ENCODE data around the gene CREBBP.

Gene CREBBP

GRCh38 chr16:3701531-3701930 is 179.0 kb downstream of the CREBBP start:
- Histone ChIP-seq H3K4me1 (ENCODE audit: control insufficient read depth in 1 of 2, insufficient read depth in 2 of 2, low read length in 2 of 2) (no peaks in the 10 kb centered on the region), H2BK5ac (ENCODE audit: low read depth, low read length, poor library complexity) (no peak overlapping the region), H4K91ac (ENCODE audit: low read depth, low read length) (no peak overlapping the region), H4K12ac (ENCODE audit: low read depth, low read length) (no peak overlapping the region), H3K79me1 (ENCODE audit: low read length) (no peaks in the 10 kb centered on the region), H3K23ac (ENCODE audit: low read length) (no peak overlapping the region), H2BK12ac (ENCODE audit: low read length) (no peak overlapping the region), H2BK120ac (ENCODE audit: insufficient read depth, low read length, poor library complexity) (no peak overlapping the region), H3K27ac (ENCODE audit: low read depth, low read length) (no peak overlapping the region), H3K27me3 (ENCODE audit: insufficient read depth, low read length) (no peaks in the 10 kb centered on the region), H3K14ac (ENCODE audit: low read length) (no peak overlapping the region), H3K9me3 (ENCODE audit: insufficient read depth, low read depth, low read length) (peaks cover 1% of the 10 kb centered on the region), H3K79me2 (ENCODE audit: control insufficient read depth, insufficient read depth, low read length, poor library complexity) (no peaks in the 10 kb centered on the region), H3K36me3 (ENCODE audit: control insufficient read depth in 1 of 2, insufficient read depth in 2 of 2, low read length in 2 of 2) (peaks cover 0 to 2% of the 10 kb centered on the region in 2 experiments), H3K4me3 (ENCODE audit: low read depth, low read length) (no peak overlapping the region), H2AFZ (ENCODE audit: insufficient read depth, low read length, poor library complexity) (no peak overlapping the region), H2AK5ac (ENCODE audit: low read length) (no peak overlapping the region), H3K18ac (ENCODE audit: low read length) (no peak overlapping the region), H3K9ac (ENCODE audit: low read length) (no peak overlapping the region), H3K4ac (ENCODE audit: low read depth, low read length) (no peak overlapping the region), H4K8ac (ENCODE audit: low read depth, low read length) (no peak overlapping the region), H3K4me2 (ENCODE audit: low read length) (no peak overlapping the region)
- no peak for DNase-seq
- WGBS (ENCODE audit: extremely low coverage, insufficient coverage, insufficient read length): no CpG with 5 or more reads among the region's 4 CpGs

DNA sequence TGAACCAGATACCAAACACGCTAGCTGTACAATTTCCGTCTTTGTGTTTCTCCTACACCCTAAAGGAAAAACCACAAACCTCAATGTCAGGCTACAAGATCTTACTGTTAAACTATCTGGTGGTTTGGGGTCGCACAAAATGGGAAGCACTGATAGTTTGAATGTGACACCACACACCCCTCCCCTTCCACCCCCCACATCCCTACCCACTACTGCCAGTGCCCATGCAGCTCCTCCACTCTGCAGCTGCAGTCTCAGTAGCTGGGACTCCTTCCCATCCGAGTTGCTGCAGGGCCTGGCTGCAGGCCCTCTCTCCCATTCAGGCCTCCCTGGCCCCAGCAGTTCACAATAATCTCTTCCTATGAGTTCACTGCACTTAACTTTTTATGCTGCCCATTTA is 181.6 kb downstream of the CREBBP start:
- H2BK5ac ChIP-seq (ENCODE audit: low read depth, low read length, poor library complexity): no peak overlapping the region
- H3K4ac ChIP-seq (ENCODE audit: low read depth, low read length): no peak overlapping the region
- no peak overlapping the region for H3K4me2 ChIP-seq (ENCODE audit: low read length)
- H3K36me3 ChIP-seq (ENCODE audit: control insufficient read depth in 1 of 2, insufficient read depth in 2 of 2, low read length in 2 of 2): no peaks in the 10 kb centered on the region
- H3K18ac ChIP-seq (ENCODE audit: low read length): no peak overlapping the region
- H4K12ac ChIP-seq (ENCODE audit: low read depth, low read length): no peak overlapping the region
- H2AK5ac ChIP-seq (ENCODE audit: low read length): no peak overlapping the region
- no peak overlapping the region for H4K91ac ChIP-seq (ENCODE audit: low read depth, low read length)
- DNase-seq: no peak
- no peaks in the 10 kb centered on the region for H3K4me1 ChIP-seq (ENCODE audit: control insufficient read depth in 1 of 2, insufficient read depth in 2 of 2, low read length in 2 of 2)
- H3K4me3 ChIP-seq (ENCODE audit: low read depth, low read length): no peak overlapping the region
- no peak overlapping the region for H2BK120ac ChIP-seq (ENCODE audit: insufficient read depth, low read length, poor library complexity)
- H3K14ac ChIP-seq (ENCODE audit: low read length): no peak overlapping the region
- H3K9me3 ChIP-seq (ENCODE audit: insufficient read depth, low read depth, low read length): peaks cover 1% of the 10 kb centered on the region
- no peak overlapping the region for H3K23ac ChIP-seq (ENCODE audit: low read length)
- no peak overlapping the region for H3K27ac ChIP-seq (ENCODE audit: low read depth, low read length)
- H2AFZ ChIP-seq (ENCODE audit: insufficient read depth, low read length, poor library complexity): no peak overlapping the region
- H3K79me2 ChIP-seq (ENCODE audit: control insufficient read depth, insufficient read depth, low read length, poor library complexity): no peaks in the 10 kb centered on the region
- H3K79me1 ChIP-seq (ENCODE audit: low read length): no peaks in the 10 kb centered on the region
- no peak overlapping the region for H4K8ac ChIP-seq (ENCODE audit: low read depth, low read length)
- WGBS (ENCODE audit: extremely low coverage, insufficient coverage, insufficient read length): no CpG with 5 or more reads among the region's 4 CpGs
- no peak overlapping the region for H2BK12ac ChIP-seq (ENCODE audit: low read length)
- H3K27me3 ChIP-seq (ENCODE audit: insufficient read depth, low read length): no peaks in the 10 kb centered on the region
- H3K9ac ChIP-seq (ENCODE audit: low read length): no peak overlapping the region

DNA sequence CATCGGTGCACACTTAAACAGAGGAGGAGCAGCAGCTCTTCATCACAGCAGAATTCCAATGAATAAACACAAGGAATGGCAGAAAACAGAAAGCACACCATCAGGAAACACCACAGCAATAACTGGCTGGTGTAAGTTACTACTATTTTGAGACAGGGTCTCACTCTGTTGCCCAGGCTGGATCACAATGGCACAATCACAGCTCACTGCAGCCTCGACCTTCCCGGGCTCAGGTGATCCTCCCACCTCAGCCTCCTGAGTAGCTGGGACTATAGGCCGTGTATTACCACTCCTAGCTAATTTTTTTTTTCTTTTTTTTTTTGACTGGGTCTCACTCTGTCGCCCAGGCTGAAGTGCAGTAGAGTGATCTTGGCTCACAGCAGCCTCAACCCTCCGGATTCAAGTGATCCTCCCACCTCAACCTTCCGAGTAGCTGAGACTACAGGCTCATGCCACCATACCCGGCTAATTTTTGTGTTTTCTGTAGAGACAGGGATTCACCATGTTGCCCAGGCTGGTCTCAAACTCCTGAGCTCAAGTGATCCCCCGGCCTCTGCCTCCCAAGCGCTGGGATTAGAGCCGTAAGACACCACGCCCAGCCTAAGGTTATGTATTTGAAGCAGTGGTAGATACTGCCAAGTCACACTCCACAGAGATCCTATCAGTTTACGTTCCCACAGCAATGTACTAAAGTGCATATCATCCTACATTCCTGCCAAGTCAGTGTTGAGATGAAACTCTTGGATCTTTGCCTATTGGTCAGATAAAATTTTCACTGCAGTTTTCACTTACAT is 183.9 kb downstream of the CREBBP start:
- no peaks in the 10 kb centered on the region for H3K4me1 ChIP-seq (ENCODE audit: control insufficient read depth in 1 of 2, insufficient read depth in 2 of 2, low read length in 2 of 2)
- H4K91ac ChIP-seq (ENCODE audit: low read depth, low read length): no peak overlapping the region
- no peak overlapping the region for H3K14ac ChIP-seq (ENCODE audit: low read length)
- H2BK5ac ChIP-seq (ENCODE audit: low read depth, low read length, poor library complexity): no peak overlapping the region
- H3K9ac ChIP-seq (ENCODE audit: low read length): no peak overlapping the region
- H2BK120ac ChIP-seq (ENCODE audit: insufficient read depth, low read length, poor library complexity): no peak overlapping the region
- no peaks in the 10 kb centered on the region for H3K79me1 ChIP-seq (ENCODE audit: low read length)
- no peak overlapping the region for H4K8ac ChIP-seq (ENCODE audit: low read depth, low read length)
- no peak overlapping the region for H2AK5ac ChIP-seq (ENCODE audit: low read length)
- no peak overlapping the region for H3K18ac ChIP-seq (ENCODE audit: low read length)
- H2AFZ ChIP-seq (ENCODE audit: insufficient read depth, low read length, poor library complexity): no peak overlapping the region
- H3K27ac ChIP-seq (ENCODE audit: low read depth, low read length): no peak overlapping the region
- H3K36me3 ChIP-seq (ENCODE audit: control insufficient read depth in 1 of 2, insufficient read depth in 2 of 2, low read length in 2 of 2): no peaks in the 10 kb centered on the region
- no peak overlapping the region for H3K4me2 ChIP-seq (ENCODE audit: low read length)
- no peaks in the 10 kb centered on the region for H3K79me2 ChIP-seq (ENCODE audit: control insufficient read depth, insufficient read depth, low read length, poor library complexity)
- peak; percentile 54 to 83 for DNase-seq
- WGBS (ENCODE audit: extremely low coverage, insufficient coverage, insufficient read length): no CpG with 5 or more reads among the region's 13 CpGs
- H3K4ac ChIP-seq (ENCODE audit: low read depth, low read length): no peak overlapping the region
- no peak overlapping the region for H4K12ac ChIP-seq (ENCODE audit: low read depth, low read length)
- no peak overlapping the region for H3K4me3 ChIP-seq (ENCODE audit: low read depth, low read length)
- H2BK12ac ChIP-seq (ENCODE audit: low read length): no peak overlapping the region
- H3K27me3 ChIP-seq (ENCODE audit: insufficient read depth, low read length): no peaks in the 10 kb centered on the region
- no peak overlapping the region for H3K23ac ChIP-seq (ENCODE audit: low read length)
- peaks cover 1% of the 10 kb centered on the region for H3K9me3 ChIP-seq (ENCODE audit: insufficient read depth, low read depth, low read length)

- no peak overlapping the region for H3K23ac ChIP-seq (ENCODE audit: low read length)
Observed at GRCh38 chr16:3695610-3696369, 184.7 kb downstream of the CREBBP start.

More at GRCh38 chr16:3695610-3696369, 184.7 kb downstream of the CREBBP start:
- WGBS (ENCODE audit: extremely low coverage, insufficient coverage, insufficient read length): no CpG with 5 or more reads among the region's 19 CpGs
- Histone ChIP-seq H3K9me3 (ENCODE audit: insufficient read depth, low read depth, low read length) (peaks cover 1% of the 10 kb centered on the region), H4K12ac (ENCODE audit: low read depth, low read length) (no peak overlapping the region), H3K4me2 (ENCODE audit: low read length) (no peak overlapping the region), H2BK12ac (ENCODE audit: low read length) (no peak overlapping the region), H3K79me1 (ENCODE audit: low read length) (no peaks in the 10 kb centered on the region), H3K79me2 (ENCODE audit: control insufficient read depth, insufficient read depth, low read length, poor library complexity) (no peaks in the 10 kb centered on the region), H3K14ac (ENCODE audit: low read length) (no peak overlapping the region), H3K4ac (ENCODE audit: low read depth, low read length) (no peak overlapping the region), H3K27ac (ENCODE audit: low read depth, low read length) (no peak overlapping the region), H3K18ac (ENCODE audit: low read length) (no peak overlapping the region), H2BK5ac (ENCODE audit: low read depth, low read length, poor library complexity) (no peak overlapping the region), H3K4me3 (ENCODE audit: low read depth, low read length) (no peak overlapping the region), H2BK120ac (ENCODE audit: insufficient read depth, low read length, poor library complexity) (no peak overlapping the region), H4K91ac (ENCODE audit: low read depth, low read length) (no peak overlapping the region), H2AFZ (ENCODE audit: insufficient read depth, low read length, poor library complexity) (no peak overlapping the region), H3K27me3 (ENCODE audit: insufficient read depth, low read length) (no peaks in the 10 kb centered on the region), H3K36me3 (ENCODE audit: control insufficient read depth in 1 of 2, insufficient read depth in 2 of 2, low read length in 2 of 2) (no peaks in the 10 kb centered on the region), H2AK5ac (ENCODE audit: low read length) (no peak overlapping the region), H4K8ac (ENCODE audit: low read depth, low read length) (no peak overlapping the region), H3K4me1 (ENCODE audit: control insufficient read depth in 1 of 2, insufficient read depth in 2 of 2, low read length in 2 of 2) (no peaks in the 10 kb centered on the region), H3K9ac (ENCODE audit: low read length) (no peak overlapping the region)
- DNase-seq: no peak
